ENCODE results near the gene LRRC47. TPM values are rescaled to one million over a fixed set of nuclear protein-coding genes. Genes with fewer than 3 reads are reported as not detected.

Gene LRRC47
- total RNA-seq, 1 donor, result 22.9 TPM

DNA sequence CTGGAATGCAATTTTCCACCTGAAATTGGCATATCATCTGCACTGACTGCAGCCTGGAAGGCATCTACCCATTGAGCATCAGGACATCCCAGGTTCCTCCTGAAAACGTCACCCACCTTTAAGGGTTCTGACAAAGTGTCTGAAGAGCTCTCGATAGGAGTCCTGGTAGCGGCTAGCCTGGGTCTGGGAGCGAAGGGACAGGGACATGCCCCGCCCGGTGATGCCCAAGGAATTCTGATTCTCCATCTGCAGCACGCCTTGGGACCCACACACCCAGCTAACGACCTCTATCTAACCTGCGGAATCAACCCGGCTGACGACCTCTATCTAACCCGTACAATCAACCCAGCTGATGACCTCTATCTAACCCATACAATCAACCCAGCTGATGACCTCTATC, 57.4 kb downstream of the LRRC47 start:
- TF ChIP-seq, protein P1, sequence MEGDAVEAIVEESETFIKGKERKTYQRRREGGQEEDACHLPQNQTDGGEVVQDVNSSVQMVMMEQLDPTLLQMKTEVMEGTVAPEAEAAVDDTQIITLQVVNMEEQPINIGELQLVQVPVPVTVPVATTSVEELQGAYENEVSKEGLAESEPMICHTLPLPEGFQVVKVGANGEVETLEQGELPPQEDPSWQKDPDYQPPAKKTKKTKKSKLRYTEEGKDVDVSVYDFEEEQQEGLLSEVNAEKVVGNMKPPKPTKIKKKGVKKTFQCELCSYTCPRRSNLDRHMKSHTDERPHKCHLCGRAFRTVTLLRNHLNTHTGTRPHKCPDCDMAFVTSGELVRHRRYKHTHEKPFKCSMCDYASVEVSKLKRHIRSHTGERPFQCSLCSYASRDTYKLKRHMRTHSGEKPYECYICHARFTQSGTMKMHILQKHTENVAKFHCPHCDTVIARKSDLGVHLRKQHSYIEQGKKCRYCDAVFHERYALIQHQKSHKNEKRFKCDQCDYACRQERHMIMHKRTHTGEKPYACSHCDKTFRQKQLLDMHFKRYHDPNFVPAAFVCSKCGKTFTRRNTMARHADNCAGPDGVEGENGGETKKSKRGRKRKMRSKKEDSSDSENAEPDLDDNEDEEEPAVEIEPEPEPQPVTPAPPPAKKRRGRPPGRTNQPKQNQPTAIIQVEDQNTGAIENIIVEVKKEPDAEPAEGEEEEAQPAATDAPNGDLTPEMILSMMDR (IDR thresholded peaks at IDR 0.05; ENCODE audit: insufficient read depth, low read length), result no peak
- no peak for DNase-seq (ENCODE audit: low read depth)
- H3K4me3 ChIP-seq (ENCODE audit: low read depth, low read length), result no peak overlapping the region

GRCh38 chr1:3736708-3737107, 59.6 kb downstream of the LRRC47 start:
- TF ChIP-seq, protein P1 (IDR thresholded peaks at IDR 0.05; ENCODE audit: insufficient read depth, low read length), result no peak
- no peak overlapping the region for H3K4me3 ChIP-seq (ENCODE audit: low read depth, low read length)
- no peak for DNase-seq (ENCODE audit: low read depth)

- TF ChIP-seq, protein P1 (IDR thresholded peaks at IDR 0.05; ENCODE audit: insufficient read depth, low read length), result no peak
- no peak for DNase-seq (ENCODE audit: low read depth)
Observed at GRCh38 chr1:3736131-3736561, 60.2 kb downstream of the LRRC47 start.

GRCh38 chr1:3735688-3736087, 60.6 kb downstream of the LRRC47 start:
- H3K4me3 ChIP-seq (ENCODE audit: low read depth, low read length), result no peak overlapping the region
- TF ChIP-seq, protein P1 (IDR thresholded peaks at IDR 0.05; ENCODE audit: insufficient read depth, low read length), result no peak
- DNase-seq (ENCODE audit: low read depth), result no peak

More at GRCh38 chr1:3736131-3736561, 60.2 kb downstream of the LRRC47 start:
- H3K4me3 ChIP-seq (ENCODE audit: low read depth, low read length), result no peak overlapping the region

DNA sequence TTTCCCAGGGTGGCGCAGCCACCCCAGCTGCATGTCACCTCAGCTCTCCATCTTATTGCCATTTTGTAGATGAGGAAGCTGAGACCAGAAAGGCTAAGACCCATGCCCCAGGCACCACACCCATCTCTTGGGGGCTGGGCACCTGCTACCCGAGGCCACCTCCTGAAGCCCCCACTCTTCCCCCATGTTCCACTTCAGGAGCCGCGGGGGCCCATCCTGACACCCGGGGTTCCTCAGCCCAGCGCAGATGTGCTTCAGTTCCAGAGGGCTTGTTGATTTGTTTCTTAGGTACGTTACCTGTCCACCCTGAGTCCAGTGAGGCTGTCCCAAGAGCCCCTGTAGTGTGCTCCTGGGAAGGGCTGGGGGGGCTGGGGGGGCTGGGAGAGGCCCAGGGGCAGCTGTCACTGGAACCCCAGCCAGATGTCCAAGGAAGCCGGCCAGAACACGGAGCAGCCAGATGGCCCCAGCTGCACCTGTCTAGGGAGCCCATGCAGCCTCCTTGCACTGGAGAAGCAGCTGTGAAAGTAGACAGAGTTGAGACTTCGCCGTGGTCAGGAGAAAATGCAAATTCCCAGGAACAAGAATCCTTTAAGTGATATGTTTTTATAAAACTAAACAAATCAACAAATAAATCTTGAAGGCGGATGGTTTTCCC, 61.1 kb downstream of the LRRC47 start:
- TF ChIP-seq, protein P1 (IDR thresholded peaks at IDR 0.05; ENCODE audit: insufficient read depth, low read length), result no peak
- H3K4me3 ChIP-seq (ENCODE audit: low read depth, low read length), result no peak overlapping the region
- no peak for DNase-seq (ENCODE audit: low read depth)

GRCh38 chr1:3734602-3735001, 61.7 kb downstream of the LRRC47 start:
- no peak for DNase-seq (ENCODE audit: low read depth)
- H3K4me3 ChIP-seq (ENCODE audit: low read depth, low read length), result no peak overlapping the region
- TF ChIP-seq, protein P1 (IDR thresholded peaks at IDR 0.05; ENCODE audit: insufficient read depth, low read length), result no peak
